SH-SY5Y (cell line): ENCODE results near the gene KLHL1.

Experiments
- GATA2 ChIP-seq: IDR thresholded peaks from 2 replicates; pipeline ENCODE4 v1.6.1; 2011; ENCODE audit warnings: mild to moderate bottlenecking, low read depth, low read length
- GATA3 ChIP-seq: IDR thresholded peaks from 2 replicates; pipeline ENCODE4 v1.6.1; 2011; ENCODE audit warnings: low read depth, mild to moderate bottlenecking, low read length, moderate library complexity

KLHL1 gene

DNA sequence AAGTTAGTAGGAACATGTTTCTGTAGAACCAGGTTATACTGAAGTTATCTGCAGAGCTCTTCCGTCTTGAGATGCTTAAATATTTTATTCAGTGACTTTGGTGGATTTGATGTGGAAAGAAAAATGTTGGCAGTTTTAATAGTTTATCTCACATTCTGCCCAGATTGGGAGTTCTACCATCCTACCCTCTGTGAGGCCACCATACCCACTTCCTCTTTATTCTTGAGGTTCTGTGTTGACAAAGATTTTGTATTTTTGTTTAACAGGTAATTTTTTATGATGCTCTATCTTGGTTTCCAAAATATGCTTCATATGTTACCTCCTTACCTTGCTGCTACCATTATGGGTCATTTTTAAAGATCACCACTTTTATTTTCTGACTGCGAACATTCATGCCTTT lies 156.8 kb downstream of the KLHL1 start:
- TF ChIP-seq GATA2 = no peak
- TF ChIP-seq GATA3 = no peak

DNA sequence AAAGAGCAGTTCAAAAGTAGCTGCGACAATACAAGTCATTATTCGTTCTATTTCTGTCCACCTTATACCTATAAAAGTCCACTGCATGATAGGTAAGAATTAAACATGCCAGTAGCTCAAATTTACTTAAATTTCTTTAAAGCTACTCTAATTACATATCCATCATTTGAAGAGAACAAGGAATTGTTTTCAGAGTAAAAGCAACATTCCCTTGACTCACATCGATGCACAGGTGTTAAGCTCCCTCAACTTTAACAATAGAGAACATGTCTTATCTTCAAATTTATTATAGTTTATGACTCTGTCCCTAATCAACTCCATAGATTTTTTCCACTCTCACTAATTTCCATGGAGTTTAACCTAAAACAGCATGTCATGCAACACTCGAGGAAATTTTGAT lies 158.1 kb downstream of the KLHL1 start:
- no peak for TF ChIP-seq GATA3
- TF ChIP-seq GATA2 = no peak

DNA sequence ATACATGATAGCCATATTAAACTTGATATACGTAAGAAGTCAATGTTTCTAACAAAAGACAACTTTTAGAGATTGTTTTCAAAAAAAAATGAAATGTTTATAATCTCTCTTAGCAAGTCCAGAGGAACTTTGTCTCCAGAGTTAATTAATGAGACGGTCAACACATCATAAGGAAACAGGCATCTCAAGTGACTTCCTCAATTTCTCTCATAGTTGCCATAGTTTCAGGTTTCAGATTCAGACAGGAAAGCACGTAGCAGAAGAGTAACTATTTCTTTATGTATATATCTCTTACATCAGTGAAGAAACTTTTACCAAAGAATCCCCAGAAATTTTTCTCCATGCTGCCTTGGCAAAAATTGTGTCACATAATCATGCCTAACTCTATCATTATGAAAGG lies 160.2 kb downstream of the KLHL1 start:
- TF ChIP-seq GATA3 = no peak
- TF ChIP-seq GATA2 = no peak

DNA sequence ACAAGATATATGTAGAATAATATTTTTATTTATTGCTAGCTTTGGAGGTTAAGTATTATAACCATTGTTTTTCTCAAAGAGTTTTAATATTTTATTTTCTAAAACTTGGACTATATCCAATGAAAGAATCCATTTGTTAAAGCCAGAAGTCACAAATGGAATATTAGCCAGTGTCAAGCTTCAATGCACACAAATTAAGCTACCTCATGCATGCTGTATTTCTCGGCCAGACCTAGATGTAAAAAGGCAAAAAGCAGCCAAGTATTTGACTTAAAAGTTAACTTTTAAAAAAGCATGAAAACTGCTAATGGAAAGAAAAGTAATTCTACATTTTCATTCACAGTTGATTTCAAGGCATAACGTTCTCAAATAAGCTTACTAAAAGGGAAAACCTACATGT lies 160.7 kb downstream of the KLHL1 start:
- no peak for TF ChIP-seq GATA3
- no peak for TF ChIP-seq GATA2

DNA sequence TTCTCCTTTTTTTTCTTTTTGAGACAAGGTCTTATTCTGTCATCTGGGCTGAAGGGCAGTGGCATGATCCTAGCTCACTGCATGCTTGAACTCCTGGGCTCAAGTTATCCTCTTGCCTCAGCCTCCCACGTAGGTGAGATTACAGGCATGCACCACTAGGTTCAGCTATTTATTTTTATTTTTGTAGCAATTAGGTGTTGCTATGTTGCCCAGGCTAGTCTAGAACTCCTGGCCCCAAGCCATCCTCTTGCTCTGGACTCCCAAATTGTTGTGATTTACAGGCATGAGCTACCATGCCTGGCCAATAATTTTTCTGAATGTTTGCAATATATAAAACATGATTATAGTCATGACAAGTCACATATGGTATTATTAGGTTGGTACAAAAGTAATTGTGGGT lies 161.7 kb downstream of the KLHL1 start:
- TF ChIP-seq GATA2 (no peak), GATA3 (no peak)

DNA sequence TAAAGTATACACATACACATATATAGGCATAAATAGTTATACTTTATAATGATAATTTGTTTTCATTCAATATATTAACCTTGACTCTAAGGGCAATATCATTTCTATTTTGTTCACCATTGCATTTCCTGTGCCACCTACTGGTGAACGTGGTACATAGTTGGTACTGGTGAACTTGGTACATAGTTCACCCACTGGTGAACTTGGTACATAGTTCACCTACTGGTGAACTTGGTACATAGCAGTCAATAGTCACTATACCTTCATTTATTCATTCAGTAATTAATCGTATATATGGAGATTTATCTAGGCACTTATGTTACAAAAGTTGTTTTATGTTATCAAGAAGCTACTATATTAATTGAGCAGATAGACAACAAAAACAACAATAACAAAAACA lies 173.2 kb downstream of the KLHL1 start:
- TF ChIP-seq GATA2 (no peak), GATA3 (no peak)

DNA sequence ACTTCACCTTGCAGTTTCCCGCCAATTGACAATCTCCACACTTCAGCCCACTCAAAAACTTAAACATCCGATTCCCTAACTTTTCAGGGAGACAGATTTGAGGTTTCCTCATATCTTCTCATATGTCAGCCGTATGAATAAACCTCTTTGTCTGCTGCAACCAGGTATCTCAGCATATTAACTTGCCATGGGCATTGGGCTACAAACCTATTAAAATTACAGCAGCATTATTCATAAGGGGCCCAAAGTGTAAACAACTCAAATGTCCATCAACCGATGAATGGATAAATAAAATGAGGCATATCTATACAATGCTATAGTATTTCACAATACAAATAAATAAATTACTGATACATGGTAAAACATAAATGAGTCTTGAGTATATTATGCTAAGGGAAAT lies 180.0 kb downstream of the KLHL1 start:
- TF ChIP-seq GATA3 = no peak
- TF ChIP-seq GATA2 = no peak

DNA sequence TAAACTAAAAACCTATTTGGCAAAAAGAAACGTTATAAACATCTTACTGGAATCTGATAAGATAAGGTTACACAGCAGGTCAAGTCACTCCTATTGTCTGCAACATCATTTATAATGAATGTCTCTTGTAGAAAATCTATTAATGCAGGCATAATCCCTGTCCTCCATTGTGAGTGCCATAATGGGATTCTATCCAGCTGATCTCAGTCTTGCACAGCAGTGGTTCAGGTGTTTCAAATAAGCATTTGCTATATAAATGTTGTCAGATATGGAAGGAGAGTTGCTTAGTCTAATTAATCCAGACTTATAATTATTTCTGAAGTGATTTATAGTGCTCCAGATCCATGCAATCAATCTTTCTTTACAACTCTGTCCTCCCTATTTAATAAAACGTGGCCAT lies 187.1 kb downstream of the KLHL1 start:
- TF ChIP-seq GATA2 (no peak), GATA3 (no peak)

DNA sequence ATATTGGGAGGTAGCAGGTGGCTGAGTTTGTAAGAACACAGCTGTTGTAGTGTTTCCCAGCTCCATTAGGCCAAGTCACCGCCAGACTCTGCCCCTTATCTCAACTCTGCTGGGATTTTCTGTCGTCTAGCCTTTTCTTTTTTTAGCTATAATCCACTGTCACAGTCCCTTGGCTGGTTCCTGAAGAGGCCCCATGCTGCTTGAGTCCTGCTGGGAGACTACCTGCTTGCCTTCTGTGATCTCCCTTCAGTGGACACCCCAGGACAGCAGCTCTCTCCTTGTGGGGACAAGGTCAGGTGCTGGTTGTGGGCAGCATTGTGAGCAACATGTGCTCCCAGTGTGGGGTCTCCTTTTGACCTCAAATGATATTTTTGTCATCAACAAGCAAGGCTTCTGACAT lies 195.6 kb downstream of the KLHL1 start:
- TF ChIP-seq GATA3 (no peak), GATA2 (no peak)

DNA sequence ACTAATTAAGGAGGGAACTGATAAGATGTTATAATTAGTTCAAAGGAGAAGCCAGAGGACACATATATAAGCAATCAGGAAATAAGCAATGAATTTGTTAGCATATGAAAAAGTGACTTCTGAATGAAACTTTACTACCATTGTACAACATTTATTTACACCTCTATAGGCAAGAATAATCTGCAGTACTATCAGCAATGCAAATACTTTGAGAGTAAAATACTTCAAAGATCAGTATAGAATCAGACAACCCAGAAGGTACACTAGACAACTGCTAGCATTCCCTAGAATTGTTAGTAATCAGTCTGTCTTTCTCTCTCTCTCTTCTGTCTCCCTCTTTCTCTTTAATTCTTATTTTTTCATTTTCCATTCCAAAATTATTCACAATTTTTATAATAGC lies 197.5 kb downstream of the KLHL1 start:
- no peak for TF ChIP-seq GATA3
- no peak for TF ChIP-seq GATA2

DNA sequence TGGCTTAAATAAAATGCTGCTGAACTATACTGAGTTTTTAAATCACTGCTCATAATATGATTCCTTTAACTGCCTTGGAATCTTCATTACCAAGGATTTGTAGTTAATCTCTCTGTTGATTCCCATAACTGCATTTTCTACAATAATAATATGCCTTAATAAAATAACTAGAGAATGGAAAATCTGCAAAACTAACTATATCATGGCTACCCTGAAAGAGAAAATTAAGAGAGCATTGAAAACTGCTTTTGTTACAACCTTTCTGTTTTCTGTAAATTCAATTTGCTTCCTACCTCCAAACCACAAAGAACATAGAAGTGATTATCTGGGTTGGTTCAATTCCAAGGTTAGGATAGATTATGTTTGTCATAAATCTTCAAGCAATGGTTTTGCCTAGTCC lies 203.5 kb downstream of the KLHL1 start:
- TF ChIP-seq GATA2 = no peak
- TF ChIP-seq GATA3 = no peak

DNA sequence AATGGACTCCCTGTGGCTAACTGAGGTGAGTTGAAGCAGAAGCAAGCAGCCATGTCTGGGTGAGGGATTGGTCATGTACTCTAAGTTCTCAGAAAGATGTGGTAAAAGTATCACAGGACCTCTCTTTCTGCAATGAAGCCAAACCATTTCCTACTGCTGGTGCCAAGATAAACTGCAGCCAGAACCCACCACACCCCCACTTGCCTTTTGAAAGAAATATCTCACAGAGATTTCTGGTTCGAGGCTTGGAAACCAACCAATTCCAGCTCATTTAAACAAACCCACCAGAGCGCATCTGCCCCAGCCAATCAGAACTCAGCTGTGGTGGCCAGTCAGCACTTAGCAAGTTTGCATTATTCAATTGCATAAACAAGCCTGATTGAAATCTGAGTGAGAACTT lies 205.2 kb downstream of the KLHL1 start:
- TF ChIP-seq GATA2 = no peak
- TF ChIP-seq GATA3 = no peak

DNA sequence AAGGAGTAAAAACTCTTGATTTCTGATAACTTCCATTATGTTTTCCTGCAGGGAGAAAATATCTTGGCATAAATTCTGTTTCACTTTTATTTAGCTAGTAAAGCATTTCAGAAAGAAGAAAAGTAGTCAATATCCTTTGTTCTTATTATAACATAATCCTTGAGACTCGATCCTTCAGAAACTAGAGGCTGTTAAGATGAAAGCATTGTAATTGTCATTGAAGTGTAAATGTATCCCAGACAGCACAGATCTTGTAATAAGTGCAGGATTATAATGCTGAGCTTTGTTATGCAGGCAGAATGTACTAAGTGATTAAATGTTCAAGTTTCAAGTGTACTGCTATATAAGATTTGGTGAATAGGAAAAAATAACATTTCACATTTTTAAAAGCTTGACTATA lies 225.8 kb downstream of the KLHL1 start:
- no peak for TF ChIP-seq GATA3
- no peak for TF ChIP-seq GATA2

DNA sequence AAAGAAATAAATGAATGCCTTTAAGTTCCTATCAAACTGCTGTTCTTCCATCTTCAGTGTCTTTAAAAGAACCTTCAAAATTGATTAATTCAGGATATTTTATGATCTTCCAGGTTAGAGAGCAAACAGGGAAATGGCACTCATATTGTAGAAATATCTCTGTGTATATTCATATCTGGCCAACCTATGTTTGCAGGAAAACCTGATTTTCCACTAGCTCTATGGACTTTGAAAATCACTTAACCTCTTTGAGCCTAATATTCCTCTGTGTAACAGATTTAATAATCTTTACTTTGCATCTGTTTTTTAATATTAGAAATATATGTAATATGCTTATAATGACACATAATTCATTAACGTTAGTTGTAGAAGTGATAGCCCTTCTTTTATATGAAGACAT lies 228.3 kb downstream of the KLHL1 start:
- no peak for TF ChIP-seq GATA2
- TF ChIP-seq GATA3 = no peak

DNA sequence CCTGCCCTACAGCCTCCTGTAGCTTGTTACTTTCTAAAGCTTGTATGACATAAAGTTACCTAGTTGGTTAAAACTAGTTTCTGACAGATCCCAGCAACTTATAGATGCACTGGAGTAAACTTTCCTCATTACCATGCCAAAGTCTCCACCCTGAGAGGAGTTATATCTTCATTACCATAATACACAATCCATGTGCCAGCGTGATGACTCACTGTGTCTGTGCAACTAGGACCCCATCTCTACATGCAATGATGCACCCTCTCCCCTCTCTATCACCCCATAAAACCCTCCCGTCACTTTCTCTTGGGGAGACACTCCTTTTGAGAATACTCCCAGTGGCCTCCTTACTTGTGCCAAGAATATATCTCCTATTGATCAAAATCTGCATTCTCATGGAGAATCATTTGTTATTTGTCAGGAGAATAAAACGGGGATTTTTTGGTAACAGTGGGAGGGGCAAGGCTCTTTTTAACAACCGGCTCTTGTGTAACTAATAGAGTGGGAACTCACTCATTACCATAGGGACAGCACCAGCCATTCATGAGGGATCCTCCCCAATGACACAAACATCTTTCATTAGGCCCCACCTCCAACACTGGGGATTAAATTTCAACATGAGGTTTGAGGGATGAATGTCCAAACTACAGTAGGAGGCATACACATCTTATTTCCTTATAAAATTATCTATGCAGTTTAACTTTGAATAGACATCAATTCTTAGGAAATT lies 235.8 kb downstream of the KLHL1 start:
- TF ChIP-seq GATA2 (no peak), GATA3 (no peak)

DNA sequence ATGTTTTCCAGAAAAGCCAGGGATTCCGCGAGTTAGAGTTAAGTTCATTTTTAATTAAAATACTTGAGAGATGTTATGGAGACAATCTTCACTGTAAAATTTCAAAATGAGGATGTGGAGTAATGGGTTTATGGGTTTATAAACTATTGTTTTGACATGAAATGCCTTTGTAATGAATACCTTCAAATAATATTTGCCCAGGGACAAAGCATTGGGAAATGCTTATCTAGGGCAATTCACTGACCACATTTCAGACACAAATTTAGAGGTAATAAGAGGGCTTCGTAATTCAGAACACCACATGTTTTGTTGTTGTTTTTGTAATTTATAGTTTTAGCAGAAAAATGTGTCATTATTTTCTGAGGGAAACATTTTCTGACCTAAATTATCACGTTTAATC lies 241.7 kb downstream of the KLHL1 start:
- TF ChIP-seq GATA3 (no peak), GATA2 (no peak)
